ENCODE results near the gene TALDO1. TPM values are rescaled to one million over a fixed set of nuclear protein-coding genes. Genes with fewer than 3 reads are reported as not detected.

TALDO1 gene
- 101 TPM for total RNA-seq
- long read RNA-seq, transcript TALDO1-201 (8 exons, 1,346 nt), result major isoform, 124 of 134 reads
- long read RNA-seq, partial matches to known transcripts, result 8 of 134 reads
- long read RNA-seq, other reads (novel, unspliced or antisense), result 0 of 134 reads

GRCh38 chr11:747158-748006 lies at the start of gene TALDO1:
Gene TALDO1 (plus strand): TSS chr11:747464. CDS start chr11:747482, 18 bp downstream.
- peaks cover 38% of the 10 kb centered on the region for H3K4me1 ChIP-seq
- H3K9me3 ChIP-seq (replicated peaks), result no peaks in the 10 kb centered on the region
- intact Hi-C loops (cut with micrococcal nuclease), result no loop called here
- H3K36me3 ChIP-seq, result no peaks in the 10 kb centered on the region
- H3K4me3 ChIP-seq, result peak within 1 kb of the TSS; percentile 96
- no peaks in the 10 kb centered on the region for H3K27me3 ChIP-seq (ENCODE audit: low read depth)
- peak; percentile 46 for TF ChIP-seq CTCF (IDR thresholded peaks at IDR 0.05; ENCODE audit: borderline replicate concordance)
- peak; percentile 93 for DNase-seq
- peak within 1 kb of the TSS; percentile 92 for H3K27ac ChIP-seq (replicated peaks)

GRCh38 chr11:697811-698311 lies 49.4 kb upstream of the TALDO1 start:
- no peak for DNase-seq
- Histone ChIP-seq H3K27me3 (ENCODE audit: low read depth) (no peaks in the 10 kb centered on the region), H3K36me3 (peaks cover 28% of the 10 kb centered on the region), H3K4me1 (peaks cover 42% of the 10 kb centered on the region), H3K4me3 (no peak overlapping the region), H3K9me3 (replicated peaks) (no peaks in the 10 kb centered on the region), H3K27ac (replicated peaks) (peak overlapping the region; percentile 99)
- intact Hi-C loops (cut with micrococcal nuclease), result no loop called here
- no peak for TF ChIP-seq CTCF (IDR thresholded peaks at IDR 0.05; ENCODE audit: borderline replicate concordance)

- Histone ChIP-seq H3K27me3 (ENCODE audit: low read depth) (no peaks in the 10 kb centered on the region), H3K4me3 (no peak overlapping the region), H3K9me3 (replicated peaks) (no peaks in the 10 kb centered on the region), H3K4me1 (peaks cover 34% of the 10 kb centered on the region), H3K27ac (replicated peaks) (no peak overlapping the region), H3K36me3 (peaks cover 30% of the 10 kb centered on the region)
- intact Hi-C loops (cut with micrococcal nuclease), result no loop called here
- DNase-seq, result no peak
- no peak for TF ChIP-seq CTCF (IDR thresholded peaks at IDR 0.05; ENCODE audit: borderline replicate concordance)
Observed at GRCh38 chr11:698493-699115, 48.7 kb upstream of the TALDO1 start.

GRCh38 chr11:699116-699508 lies 48.2 kb upstream of the TALDO1 start:
- H3K36me3 ChIP-seq, result peaks cover 30% of the 10 kb centered on the region
- H3K27ac ChIP-seq (replicated peaks), result no peak overlapping the region
- DNase-seq, result no peak
- TF ChIP-seq CTCF (IDR thresholded peaks at IDR 0.05; ENCODE audit: borderline replicate concordance), result no peak
- H3K4me3 ChIP-seq, result no peak overlapping the region
- intact Hi-C loops (cut with micrococcal nuclease), result no loop called here
- peaks cover 29% of the 10 kb centered on the region for H3K4me1 ChIP-seq
- H3K9me3 ChIP-seq (replicated peaks), result no peaks in the 10 kb centered on the region
- H3K27me3 ChIP-seq (ENCODE audit: low read depth), result no peaks in the 10 kb centered on the region

- Histone ChIP-seq H3K4me3 (no peak overlapping the region), H3K27ac (replicated peaks) (no peak overlapping the region), H3K36me3 (peaks cover 30% of the 10 kb centered on the region), H3K27me3 (ENCODE audit: low read depth) (no peaks in the 10 kb centered on the region), H3K4me1 (peaks cover 29% of the 10 kb centered on the region), H3K9me3 (replicated peaks) (no peaks in the 10 kb centered on the region)
- intact Hi-C loops (cut with micrococcal nuclease), result no loop called here
- no peak for TF ChIP-seq CTCF (IDR thresholded peaks at IDR 0.05; ENCODE audit: borderline replicate concordance)
- DNase-seq, result no peak
Observed at GRCh38 chr11:699753-700152, 47.5 kb upstream of the TALDO1 start.

Data from left ventricle myocardium inferior (tissue), 1 donor.